Prostate gland (tissue), 2 donors: ENCODE results near the gene C20orf173.

ENCODE experiments used
- CTCF ChIP-seq, 4 experiments: fragments of 200-600 bp in 2 of 4; fragments of 450-650 bp in 2 of 4; sonication (generic) in 2 of 4; IDR thresholded peaks; 1 replicate in 3 of 4; 2 replicates in 1 of 4; pipeline ENCODE4 v1.5.1; 2016 to 2019; ENCODE audit warnings: antibody characterized with exemption in 4 of 4, mild to moderate bottlenecking in 2 of 4, moderate library complexity in 2 of 4
- POLR2A ChIP-seq: fragments of 450-650 bp; IDR thresholded peaks from one replicate; pipeline ENCODE4 v1.6.1; 2016; ENCODE audit warnings: antibody characterized with exemption, mild to moderate bottlenecking

DNA sequence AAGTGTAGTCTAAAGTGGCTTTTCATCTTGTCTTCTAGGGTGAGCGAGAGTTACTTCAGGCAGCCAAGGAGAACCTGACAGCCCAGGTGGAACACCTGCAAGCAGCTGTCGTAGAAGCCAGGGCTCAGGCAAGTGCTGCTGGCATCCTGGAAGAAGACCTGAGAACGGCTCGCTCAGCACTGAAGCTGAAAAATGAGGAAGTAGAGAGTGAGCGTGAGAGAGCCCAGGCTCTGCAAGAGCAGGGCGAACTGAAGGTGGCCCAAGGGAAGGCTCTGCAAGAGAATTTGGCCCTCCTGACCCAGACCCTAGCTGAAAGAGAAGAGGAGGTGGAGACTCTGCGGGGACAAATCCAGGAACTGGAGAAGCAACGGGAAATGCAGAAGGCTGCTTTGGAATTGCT, 27.1 kb downstream of the C20orf173 start:
- TF ChIP-seq CTCF (IDR thresholded peaks at IDR 0.05) (no peak), POLR2A (no peak)
